GM21515 (cell line): ENCODE results near the gene TMEM128.
A peak's percentile ranks its signal among the peaks of the same experiment; 100 is the strongest.
"Not testable (repeated sequence)": the region's sequence is repeated elsewhere in the genome, so short reads cannot be mapped to it uniquely, and the experiment has no call there.

Experiments used
- ATAC-seq: cut with Tn5 transposase; IDR thresholded peaks from one replicate; pipeline ENCODE4 v1.9.1; 2021; ENCODE audit not compliant: unreplicated experiment

The TMEM128 gene

DNA sequence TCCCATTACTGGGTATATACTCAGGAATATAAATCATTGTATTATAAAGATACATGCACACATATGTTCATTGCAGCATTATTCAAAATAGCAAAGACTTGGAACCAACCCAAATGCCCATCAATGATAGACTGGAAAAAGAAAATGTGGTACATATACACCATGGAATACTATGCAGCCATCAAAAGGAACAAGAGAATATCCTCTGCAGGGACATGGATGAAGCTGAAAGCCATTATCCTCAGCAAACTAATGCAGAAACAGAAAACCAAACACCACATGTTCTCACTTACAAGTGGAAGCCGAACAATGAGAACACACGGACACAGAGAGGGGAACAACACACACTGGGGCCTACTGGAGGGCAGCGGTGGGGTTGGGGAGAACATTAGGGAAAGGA, 9.7 kb upstream of the TMEM128 start:
- not testable (repeated sequence) for ATAC-seq

DNA sequence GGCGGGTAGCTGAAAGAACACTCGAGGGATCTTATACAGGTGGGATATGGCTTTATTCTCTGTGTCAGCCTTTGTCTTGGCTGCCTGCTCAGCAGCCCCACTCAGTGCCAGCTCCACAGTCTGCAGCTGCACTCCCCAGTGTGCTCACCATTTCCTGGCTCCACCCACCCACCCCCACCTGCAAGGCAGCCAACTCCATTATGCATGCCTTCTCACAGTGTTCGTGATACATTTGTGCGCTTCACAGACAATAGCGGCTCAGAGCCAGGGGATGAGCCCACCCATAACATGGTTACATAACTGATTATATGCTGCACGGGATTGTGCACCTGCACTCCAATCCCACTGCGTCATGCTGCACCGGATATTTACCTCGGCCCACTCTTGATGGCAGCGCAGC, 8.8 kb upstream of the TMEM128 start:
- ATAC-seq, result no peak

DNA sequence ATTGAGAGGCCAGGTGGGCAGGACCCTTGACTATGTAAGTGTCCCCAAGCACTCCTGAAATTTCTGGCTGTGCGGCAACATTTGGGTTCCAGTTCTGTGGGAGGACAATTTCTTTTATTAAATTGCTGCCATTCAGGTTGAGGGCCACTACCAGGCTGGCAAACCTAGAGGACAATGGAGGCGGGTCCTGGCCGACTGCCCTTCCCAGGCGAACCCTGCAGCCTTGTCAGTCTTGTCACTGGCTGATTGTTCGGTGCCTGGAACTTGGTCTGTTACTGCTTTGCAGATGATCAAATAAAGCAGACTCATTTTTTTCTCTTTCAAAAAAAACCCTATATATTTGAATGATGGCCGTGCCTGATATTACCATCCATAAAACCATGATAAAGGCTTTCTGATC, 6.6 kb upstream of the TMEM128 start:
- ATAC-seq, result no peak

DNA sequence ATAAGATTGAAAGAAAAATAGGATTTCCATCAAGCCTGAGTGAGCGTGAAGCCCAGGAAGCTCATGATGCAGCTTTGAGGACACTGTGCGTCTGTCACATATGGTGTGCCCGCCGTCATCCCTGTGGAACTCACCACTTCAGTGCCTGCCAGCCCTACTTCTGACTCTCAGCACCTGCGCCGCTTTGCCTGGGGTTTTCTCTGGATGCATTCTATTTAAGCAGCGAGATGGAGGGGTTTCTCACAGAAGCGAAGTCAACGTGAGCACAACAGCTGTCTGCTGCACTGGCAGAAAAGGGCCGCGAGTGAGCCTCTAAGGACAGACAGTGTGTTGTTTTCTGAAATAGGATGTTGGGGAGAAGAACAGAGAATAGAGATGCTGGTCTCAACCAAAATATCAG, 6.2 kb upstream of the TMEM128 start:
- ATAC-seq, result no peak

DNA sequence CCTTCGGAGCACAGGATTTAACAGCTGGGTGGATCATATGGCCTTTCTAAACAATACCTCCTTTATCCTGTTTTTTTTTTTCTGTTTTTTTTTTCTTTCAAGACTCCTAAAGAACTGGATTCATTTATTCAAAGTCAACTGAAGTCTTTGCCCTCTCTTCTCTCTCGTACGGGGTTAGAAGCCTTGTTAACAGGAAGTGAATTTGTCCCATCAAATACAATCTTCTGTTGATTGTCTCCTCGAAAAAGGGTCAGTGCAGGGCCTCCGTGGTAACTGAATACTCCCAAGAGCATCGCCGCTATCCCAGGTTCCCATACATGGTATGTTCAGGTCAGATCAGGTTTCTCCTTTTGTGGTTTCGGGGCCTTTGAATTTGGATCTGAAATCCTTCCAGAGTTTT, 1.8 kb upstream of the TMEM128 start:
- no peak for ATAC-seq

DNA sequence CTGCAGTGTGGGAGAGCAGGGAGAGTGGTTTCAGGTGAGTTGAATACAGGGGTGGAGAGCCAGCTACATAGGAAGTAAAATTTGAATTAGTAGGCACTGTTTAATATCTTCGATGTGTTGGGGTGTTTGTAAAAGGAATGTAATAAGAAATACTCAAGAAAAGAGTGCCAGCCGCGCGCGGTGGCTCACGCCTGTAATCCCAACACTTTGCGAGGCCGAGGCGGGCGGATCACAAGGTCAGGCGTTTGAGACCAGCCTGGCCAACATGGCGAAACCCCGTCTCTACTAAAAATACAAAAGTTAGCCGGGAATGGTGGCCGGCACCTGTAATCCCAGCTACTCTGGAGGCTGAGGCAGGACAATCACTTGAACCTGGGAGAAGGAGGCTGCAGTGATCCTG, 1.3 kb upstream of the TMEM128 start:
- ATAC-seq, result not testable (repeated sequence)

DNA sequence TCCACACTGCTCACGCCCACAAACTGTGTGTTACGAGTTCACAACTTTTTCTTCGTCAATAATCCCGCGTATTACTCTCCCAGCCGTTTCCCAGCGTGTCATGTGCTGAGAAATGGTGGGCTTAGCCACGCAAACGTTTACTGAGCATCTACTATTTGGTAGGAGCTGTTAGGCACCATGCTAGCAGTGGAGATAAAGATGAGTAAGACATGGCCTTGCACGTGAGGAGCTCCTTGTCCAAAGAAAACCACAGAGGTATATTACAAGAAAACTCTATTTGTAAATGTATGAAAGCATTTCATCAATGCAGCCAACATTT, 821 bp upstream of the TMEM128 start:
- no peak for ATAC-seq

DNA sequence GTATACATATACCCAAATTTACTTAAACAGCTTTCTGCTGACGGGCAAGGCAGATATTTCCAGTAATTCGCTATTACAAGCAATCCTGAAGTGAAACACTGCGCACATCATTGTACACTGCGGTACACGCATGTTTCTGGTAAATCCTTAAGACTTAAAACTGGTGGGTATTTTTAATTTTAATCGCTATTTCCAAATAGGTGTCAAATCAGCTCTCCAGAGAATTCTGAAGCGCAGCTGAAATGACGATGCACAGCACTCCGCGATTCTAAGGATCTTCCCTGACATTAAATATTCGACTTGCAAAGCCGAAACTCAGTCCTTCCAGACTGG, 361 bp downstream of the TMEM128 start:
- ATAC-seq, result peak; percentile 6

DNA sequence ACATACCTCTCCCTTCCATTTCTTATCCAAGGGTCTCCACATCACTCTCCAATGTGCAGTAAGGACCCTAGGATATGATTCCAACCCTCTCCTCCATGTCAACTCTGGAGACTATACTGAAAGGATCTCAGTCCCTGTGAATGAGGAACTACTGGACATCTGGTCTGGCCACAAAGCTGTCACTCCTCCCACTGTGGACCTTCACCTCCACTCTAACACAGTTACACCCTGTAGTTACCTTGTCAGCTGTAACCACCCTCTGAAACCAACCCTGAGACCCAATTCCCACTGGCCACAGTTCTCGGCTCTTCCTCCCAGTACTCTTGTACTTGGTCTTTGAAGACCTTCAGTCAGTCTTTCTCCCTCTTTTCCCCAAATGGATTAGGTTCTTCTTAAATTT, 2.9 kb downstream of the TMEM128 start:
- ATAC-seq, result no peak

DNA sequence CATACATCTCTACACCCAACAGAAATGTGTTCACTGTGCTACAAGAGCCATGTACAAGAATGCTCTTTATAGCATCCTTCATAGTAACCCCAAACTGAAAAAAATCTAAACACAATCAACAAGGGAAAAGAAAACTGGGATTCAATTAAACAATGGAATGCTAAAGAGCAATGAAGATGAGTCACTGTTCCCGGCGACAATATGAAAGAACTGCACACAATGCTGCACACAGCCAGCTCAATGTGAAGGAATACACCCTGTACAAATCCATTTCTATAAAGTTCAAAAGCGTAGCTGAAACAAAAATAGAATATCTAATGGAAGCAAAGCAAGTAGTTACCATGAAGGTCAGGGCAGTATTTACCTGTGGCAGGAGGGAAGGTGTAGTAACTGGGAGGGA, 8.5 kb downstream of the TMEM128 start:
- ATAC-seq, result not testable (repeated sequence)

DNA sequence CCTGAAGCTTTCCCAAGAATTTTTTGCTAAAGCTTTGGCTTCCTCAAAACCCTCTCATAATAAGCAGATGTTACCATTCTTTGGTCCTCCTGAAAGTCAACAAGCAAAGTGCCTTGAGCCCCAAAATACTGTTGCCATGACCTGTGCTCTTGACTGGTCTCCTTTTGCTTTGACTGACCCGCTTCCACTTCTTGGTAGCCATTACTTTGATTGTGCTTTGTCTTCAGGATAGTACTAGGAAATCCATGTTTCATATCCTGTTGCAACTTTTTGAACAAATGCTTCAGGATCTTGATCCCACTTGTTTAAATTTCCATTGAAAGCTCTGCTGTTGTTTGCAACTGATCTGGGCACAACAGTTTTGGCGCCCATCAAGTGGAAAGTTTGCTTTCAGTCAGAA, 14.4 kb downstream of the TMEM128 start:
- ATAC-seq, result no peak

DNA sequence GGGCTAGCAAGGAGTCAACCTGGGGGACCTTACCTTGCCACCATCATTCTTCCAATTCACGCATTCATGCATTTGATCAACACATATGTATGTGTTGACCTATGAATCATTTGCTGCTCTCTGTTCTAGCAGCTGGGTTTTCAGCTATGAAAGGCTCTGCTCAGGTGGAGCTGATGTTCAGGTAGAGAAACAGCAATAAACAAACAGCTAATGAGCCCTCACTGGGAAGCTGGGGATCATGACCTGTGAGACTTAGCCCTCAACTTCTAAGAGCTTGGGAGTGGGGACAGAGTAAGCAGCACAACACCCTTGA, 19.7 kb downstream of the TMEM128 start:
- ATAC-seq, result no peak

DNA sequence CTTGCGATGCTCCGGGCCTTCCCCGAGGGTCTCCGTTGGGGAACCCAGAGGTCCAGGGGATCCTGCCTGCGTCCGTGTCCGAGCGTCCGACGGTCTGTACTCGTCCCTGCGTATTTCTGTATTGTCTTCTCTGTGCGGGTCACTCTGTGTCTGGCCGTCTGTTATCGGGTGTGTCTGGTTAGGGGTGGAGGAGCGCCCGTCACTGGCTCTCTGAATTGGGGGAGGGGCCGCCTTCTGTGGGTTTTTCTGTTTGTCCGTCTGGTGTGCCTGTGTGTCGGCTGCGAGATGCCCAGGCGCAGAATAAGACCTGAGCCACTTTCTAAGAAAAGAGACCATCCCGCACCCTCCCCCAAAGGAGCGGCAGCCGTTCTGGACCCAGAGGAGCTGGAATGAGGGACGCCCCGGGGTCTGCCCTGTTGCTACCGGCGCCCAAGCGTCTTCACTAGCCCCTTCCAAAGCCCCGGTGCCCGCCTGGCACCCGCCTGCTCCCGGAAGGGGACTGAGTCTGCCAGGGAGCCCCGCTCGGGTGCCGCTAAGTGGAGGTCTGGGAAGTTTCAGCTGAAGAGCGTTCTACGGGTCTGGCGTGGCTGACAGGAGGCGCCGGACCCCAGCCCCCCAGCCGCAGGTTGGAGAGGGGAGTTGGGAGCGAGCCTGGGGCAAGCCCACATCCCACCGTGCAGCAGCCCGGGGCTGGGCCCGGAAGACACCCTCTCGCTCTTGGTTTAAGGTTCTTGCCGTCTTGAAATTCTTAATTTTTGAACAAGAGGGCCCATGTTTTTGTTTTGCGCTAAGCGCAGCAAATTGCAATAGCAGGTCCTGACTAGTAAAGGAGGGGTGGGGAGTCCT, 20.3 kb downstream of the TMEM128 start:
- ATAC-seq, result no peak

DNA sequence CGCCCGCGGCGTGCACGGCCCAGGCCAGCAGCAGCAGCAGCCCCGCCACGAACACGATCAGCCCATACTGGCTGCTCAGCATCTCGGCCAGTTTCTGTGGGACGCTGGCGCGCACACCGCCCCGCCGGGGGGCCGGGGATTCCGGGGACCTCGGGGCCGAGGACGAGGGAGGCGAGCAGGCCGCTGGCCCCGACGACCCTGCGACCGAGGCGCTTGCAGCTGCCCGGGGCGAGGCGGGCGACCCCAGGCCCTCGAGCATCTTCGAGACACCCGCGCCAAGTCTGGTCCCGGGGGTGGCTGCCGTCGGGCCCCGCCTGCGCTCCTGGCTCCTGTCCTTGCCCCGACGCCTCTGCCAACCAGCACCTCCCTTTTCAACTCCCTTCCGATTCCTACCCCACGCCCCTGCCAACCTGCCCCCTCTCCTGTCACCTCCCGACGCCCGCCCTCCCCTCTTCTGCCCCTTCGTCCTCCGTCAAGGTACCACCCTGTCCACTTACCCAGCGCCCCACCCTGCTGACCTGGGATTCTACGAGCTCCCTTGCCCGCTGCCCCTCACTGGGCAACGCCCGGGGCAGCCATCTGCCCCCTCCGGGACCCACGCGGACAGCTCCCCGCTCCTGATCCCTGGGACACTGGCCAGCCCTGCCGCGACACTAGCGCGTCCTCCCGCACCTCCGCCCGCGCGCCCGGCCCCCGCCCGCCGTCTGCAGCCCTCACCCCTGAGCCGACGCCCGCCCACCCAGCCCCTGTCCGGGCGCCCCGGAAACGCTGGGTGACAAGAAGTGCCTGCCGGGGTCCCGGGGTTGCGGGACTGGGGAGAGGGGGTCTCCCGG, 21.2 kb downstream of the TMEM128 start, which contains the start of gene OTOP1:
Gene OTOP1 (minus strand): TSS at position 324 of the 833 bp plus-strand sequence. CDS start 65 bp downstream, at position 259.
- no peak for ATAC-seq

DNA sequence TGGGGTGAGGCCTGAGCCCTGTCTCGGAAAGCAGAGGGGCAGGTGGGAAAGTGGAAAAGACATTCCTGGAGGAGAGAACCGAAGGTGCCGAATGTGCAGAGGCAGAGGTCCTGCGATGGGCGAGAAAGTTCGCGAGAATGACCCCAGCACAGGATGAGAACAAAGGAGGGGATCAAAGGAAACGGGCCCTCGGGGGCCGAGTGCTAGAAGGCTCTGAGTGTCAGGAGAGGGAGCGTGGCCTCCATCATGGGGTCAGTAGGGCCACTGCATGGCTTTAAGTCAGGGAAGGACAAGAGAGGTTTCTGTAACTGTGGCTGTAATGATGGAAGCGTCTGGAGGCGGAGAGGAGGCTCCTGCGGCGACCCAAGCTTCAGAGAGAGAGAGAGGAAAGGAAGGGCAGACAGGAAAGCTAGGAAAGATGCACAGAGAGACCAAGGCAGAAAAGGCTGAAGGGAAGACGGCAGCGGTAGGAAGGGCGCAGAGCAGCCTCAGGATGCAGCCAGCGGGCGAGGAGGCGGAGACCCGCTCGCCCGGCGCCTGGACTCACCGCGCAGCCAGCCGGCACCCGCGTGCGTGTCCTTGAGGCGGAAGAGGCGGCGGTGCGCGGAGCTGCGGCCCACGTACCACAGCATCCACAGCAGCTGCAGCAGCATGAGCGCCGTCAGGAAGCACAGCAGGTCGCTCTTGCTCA, 22.0 kb downstream of the TMEM128 start:
- no peak for ATAC-seq

DNA sequence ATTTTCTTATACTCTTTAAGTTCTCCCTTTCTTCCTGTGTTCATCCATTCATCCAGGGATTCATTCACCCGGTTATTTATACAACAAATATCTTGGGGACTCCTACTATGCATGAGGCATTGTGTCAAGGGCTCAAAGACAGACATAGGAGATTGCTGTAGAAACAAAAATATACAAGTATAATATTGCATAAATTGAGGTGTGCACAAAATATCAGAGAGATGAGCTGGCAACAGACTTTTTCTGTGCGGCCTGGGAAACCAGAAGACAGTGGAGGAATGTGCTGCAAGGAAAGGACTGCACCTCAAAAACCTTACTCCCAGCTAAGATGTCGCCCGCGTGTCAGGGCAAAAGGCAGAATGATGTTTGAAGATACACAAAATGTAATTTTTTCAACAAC, 30.9 kb downstream of the TMEM128 start:
- no peak for ATAC-seq

DNA sequence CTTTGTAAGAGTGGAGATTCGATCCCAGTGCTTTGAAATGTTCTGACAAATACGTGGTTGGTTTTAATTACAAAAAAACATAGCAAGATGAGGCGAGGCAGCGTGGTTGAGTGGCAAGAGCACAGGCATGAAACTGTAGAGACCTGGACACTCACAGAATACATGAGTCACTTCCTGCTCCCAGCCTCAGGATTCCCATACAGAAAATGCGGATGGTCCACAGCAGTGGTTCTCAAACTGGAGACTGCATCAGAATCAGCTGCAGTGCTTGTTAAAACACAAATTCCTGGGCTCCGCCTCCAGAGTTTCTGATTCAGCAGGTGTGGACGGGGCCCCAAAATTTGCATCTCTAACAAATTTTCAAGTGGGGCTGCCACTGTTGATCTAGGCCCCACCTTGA, 31.4 kb downstream of the TMEM128 start:
- no peak for ATAC-seq

DNA sequence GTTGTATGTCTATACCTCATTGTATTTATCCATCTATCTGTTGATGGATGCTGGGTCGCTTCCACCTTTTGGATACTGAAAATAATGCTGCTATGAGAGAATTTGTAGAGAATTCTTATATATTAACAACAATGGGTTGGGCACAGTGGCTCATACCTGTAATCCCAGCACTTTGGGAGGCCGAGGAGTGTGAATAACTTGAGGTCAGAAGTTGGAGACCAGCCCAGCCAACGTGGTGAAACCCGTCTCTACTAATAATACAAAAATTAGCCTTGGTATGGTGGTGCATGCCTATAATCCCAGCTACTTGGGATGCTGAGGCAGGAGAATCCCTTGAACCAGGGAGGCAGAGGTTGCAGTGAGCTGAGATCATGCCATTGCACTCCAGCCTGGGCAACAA, 34.3 kb downstream of the TMEM128 start:
- not testable (repeated sequence) for ATAC-seq

DNA sequence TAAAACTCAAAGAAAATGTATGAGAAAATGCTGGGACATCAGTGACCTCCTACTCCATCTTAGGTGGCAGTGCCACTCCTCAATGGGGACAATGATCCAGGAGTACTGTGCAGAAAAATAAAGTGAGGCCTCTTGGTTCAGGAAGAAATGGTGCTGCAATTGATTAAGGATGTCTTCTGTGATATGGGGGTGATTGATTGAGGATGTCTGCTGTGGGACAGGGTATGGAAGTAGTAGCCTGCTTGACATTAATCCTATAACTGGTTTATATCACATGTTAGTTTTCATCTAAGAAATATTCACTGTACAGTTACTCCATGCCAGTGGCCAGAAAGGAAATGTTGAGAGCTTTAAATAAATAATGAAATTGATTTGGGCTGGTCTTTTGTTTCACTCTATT, 41.8 kb downstream of the TMEM128 start:
- ATAC-seq, result no peak

DNA sequence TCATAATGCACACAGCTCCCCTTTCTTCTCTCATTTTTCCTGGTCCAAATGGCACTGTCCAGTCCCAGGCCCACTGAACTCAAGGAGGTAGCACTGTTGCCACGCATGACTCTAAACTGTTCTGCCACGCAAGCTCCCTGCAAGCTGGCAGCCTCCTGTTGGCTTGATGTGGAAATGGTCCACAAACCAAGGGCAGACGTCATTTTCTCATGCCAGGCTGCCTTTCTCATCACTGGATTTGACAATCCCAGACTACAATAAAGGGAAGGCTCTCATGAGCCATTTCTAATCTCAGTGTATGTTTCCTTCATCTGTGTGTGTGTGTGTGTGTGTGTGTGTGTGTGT, 43.6 kb downstream of the TMEM128 start:
- no peak for ATAC-seq

DNA sequence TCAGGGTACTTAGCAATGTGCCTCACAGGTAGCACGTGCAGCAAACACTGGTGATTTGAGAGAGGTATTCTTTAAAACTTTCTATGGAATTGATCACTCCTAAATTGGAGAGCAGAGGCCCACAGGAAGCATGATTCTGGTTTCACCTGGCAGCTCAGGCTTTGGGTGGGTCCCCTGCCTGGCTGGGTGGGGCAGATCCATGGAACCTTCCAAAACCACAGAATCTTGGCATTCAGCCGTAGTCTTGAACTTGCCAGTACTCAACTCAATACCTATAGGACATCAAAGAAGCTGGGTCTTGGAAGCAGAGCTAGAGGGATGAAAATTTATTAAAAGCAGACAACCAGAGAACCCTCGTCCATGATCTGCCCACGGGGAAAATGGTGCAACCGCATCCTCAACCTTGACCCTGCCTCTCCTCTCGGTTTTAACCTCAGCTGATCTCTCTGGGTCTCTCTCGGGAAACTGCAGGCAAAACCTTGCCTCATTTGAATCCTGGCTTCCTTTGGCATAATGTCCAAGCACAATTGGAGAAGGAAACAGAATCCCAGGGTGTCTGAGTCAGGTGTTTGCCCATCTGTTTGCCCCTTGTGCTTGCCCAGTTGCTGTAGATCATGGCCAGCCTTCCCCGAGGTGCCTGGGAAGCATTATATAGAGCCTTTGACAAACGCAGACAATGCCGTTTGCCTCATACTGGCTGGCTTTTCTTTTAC, 44.2 kb downstream of the TMEM128 start:
- ATAC-seq, result no peak

DNA sequence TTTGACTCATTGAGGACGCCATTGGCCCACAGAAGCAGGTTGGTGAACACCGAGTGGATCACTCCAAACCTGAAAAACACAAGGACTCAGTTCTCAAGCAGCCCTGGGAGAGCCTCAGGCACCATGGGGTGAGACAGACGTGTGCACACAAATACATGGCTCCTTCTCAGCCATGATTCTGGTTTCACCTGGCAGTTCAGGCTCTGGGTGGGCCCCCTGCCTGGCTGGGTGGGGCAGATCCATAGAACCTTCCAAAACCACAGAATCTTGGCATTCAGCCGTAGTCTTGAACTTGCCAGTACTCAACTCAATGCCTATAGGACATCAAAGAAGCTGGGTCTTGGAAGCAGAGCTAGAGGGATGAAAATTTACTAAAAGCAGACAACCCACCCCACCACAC, 45.5 kb downstream of the TMEM128 start:
- no peak for ATAC-seq
